NAMALWA (cell line): ENCODE results near the gene SLC31A2.
"Not testable (repeated sequence)": the region's sequence is repeated elsewhere in the genome, so short reads cannot be mapped to it uniquely, and the experiment has no call there.

Experiments used
- DNase-seq: peaks from one replicate; pipeline ENCODE4 v3.0.0-alpha.2; 2015; ENCODE audit warnings: low spot score

Gene SLC31A2

DNA sequence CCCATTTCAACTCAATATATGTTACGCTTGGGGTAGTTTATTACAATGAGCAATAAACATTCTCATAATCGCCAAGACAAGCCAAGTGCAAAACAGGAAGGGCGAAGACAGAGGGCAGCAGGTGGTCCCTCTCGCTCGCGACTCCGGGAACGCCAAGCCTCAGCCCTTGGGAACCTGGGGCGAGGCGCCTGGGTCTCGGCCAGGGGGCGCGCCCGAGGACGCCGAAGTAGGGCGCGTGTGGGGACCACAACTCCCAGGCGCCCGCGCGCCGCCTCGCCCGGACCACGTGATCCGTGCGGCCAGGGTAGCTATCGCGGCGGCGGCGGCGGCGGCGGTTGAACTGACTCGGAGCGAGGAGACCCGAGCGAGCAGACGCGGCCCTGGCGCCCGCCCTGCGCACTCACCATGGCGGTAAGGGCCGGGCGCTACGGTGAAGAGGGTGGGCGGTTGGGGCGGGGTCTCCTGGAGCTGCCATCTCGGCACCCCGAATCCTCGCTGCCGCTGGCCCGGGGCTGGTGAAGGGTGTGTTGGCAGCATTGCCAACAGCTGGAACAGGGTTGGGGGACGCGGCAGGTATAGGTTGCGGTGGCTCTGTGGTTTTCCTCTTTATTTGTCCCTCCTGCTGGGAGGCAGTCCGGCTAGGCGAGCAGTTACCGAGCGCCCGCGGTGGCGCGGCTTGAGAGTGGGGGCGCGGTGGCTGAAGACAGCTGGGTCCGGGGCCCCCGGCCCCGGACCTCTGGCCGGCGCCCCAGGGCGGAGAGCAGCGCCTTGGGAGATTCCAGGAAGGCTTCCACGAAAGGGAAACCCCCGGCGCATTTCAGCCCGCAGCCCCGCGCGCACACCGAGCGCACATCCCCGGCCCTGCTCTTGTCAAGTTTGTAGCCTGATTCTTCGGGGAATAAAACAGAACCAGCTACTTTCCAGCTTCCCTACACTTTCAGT, at the start of gene SLC31A2:
TSS of gene SLC31A2 (plus strand) at position 338 of the 942 bp plus-strand sequence. CDS start at position 406, 68 bp downstream.
- DNase-seq: peak; percentile 91

DNA sequence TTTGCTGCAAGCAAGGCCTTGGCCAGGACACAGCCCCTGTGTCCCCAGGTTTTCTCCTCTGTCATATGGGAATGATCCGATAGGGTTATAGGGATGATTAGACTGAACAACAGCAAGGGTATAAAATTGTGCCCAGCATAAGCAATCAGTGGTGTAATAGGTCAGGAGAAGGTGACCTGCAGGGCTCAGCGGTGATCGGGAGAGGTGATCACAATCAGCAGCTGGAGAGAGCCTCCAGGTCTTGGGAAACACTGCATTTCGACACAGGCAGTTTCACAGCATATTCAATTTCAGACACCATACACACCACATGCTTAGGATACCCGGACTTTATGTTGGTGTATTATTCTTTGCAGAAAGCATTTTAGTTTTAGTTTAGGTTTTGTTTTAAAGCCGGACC, 45.5 kb upstream of the SLC31A2 start:
- DNase-seq: not testable (repeated sequence)

DNA sequence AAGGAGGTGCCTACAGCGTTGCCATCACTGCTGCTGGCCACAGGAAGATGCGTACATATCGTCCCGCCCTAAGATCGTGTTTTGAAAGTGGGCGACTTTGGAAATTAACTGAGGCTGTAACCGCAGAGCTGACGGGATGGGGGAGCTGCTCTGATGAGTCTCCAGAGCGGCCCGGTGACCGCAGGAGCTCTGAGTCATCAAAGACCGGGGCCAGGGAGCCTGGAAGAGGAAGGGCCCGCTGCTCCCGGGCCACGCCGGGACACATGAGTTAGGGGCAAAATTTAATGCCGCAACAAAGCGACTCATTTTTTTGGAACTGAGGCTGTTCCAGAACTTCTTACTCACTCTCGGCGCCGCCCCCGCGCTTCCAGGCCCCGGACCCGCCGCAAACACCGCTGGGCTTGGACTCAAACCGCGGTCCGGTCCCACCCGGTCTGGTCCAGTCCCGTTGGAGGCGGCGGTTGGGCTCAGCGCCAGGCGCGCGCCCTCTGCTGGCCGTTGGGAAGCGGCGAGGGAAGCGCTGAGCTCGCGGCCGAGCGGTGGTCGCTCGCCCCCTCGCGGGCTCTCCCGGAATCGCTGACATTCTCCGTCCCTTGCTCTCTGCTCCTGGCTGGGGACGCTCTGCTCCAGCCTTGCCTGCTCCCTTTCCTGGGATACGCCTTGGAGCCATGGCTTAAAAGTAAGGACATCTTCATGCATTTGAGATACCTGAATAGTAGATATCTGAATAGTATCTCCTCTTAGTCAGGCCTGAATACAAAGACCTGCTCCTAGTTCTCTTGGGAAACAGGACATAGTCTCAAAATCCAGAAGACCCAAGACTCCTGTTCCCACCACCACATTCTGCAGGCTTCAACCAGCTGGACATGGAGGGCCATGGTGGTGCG, 39.5 kb upstream of the SLC31A2 start:
- DNase-seq: peak; percentile 29

- peak; percentile 30 for DNase-seq
Measured at GRCh38 chr9:113112706-113113510, 37.9 kb upstream of the SLC31A2 start.

DNA sequence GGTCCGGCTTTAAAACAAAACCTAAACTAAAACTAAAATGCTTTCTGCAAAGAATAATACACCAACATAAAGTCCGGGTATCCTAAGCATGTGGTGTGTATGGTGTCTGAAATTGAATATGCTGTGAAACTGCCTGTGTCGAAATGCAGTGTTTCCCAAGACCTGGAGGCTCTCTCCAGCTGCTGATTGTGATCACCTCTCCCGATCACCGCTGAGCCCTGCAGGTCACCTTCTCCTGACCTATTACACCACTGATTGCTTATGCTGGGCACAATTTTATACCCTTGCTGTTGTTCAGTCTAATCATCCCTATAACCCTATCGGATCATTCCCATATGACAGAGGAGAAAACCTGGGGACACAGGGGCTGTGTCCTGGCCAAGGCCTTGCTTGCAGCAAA, 32.0 kb upstream of the SLC31A2 start:
- not testable (repeated sequence) for DNase-seq

DNA sequence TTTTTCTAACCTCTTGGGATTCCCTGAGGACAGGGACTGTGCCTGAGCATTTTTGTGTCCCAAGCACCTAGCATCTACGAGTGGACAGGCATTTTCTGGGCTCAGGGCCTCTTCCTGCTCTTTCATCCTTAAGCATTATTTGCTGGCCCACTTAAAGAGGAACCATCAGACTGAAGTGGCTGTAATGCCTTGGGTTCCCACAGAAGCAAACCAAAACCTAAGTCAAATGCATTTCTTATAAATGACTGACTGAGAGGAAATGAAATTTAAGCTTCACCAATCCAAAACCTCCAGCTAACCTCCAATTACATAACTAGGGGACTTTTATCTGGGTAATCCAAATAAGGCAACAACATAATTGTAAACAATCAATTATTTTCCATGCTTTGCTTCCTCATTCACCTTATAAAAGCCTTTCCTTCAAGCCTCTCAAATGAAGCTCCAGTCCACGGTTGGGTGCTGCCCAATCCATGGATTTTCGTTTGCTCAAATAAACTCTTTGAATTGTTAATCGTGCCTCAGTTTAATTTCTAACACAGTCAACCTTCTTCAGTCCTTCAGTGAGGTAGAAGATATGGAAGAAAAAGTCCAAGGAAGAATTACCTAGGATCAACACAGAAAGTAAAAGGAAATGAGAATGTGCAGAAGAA, 25.3 kb upstream of the SLC31A2 start:
- DNase-seq: no peak

GRCh38 chr9:113129466-113129865, 21.3 kb upstream of the SLC31A2 start:
- DNase-seq: no peak

DNA sequence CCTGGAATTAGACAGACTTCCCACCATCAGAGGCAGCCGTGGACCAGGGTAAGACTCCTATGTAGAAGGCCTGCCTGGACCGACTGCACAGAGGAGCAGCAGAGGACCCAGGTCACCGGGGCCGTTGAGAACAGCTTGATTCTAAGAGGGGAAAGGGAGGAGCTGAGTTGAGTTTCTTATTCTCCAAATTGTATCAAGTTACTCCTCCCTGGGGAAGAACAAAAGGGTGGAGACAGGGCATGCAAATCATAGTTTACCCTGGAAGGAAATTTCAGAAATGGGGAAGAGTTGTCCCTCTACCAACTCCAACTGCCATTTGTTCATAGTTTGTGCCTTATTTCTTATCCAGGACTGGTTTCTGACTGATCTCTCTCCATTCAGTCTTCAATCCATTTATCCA, 20.9 kb upstream of the SLC31A2 start:
- DNase-seq: no peak

GRCh38 chr9:113131689-113132151, 19.1 kb upstream of the SLC31A2 start:
- DNase-seq: peak; percentile 30

DNA sequence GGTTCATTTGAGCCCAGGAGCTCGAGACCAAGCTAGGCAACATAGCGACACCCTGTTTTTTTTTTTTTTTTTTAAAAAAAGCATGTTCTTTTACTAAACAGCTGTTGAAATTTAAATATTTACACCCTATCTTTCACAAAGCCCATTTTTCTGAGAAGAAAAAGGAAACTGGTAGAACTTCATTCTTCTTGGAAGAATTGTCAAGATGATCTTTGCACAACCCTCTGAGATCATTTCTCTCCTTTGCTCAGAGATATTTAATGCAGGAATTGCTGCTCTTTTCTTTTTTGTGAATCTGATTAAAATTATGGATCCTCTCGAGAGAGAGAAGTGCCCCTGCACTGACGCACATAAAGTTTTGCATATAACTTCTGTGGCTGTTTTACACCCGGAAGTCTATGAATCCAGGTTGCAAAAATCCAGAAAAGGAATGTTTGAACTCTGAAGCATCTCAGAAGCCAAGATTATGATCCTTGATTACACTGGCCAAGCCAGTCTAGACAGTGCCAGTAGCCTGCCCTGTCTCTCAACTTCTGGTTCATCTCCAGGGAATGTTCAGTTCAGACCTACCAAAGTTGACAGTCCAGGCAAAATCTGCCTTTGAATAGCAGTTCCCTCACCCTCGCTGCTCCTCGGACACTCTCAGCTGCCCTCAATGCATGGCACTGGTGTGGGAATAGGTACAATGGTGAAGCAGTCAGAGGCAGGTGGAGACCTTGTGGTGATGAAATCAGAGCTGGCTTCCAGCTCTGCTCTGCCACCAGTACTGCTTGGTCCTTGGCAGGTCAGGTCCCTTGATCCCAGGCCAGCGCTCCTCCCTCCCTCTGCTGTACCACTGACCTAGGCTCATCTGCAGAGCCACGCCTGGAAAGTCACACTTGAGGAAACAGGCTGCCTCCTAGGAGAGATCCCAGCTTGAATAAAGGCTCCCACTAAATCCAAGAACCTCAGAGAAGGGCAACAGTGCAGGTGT, 13.3 kb upstream of the SLC31A2 start:
- no peak for DNase-seq

- DNase-seq: no peak
Measured at GRCh38 chr9:113138760-113139159, 12.0 kb upstream of the SLC31A2 start.

- DNase-seq: no peak
Measured at GRCh38 chr9:113139225-113139829, 11.5 kb upstream of the SLC31A2 start.

DNA sequence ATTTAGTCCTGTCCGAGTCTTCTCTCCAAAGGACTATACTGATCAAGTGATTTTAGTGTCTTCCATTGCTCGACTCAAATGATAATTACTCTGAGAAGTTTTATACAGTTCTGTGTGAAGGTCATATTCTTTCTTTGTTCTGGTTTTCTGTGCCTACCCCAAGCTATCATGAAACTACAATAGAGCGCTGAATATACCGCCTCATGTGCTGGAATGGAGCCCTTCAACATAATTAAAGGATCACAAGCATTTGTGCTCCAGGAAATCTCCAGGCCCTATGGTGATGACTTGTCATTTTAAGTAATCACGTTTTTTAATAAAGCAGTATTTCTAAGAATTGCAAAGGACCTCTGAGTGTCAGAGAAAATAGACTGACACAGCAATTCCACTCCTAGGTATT, 10.9 kb upstream of the SLC31A2 start:
- no peak for DNase-seq

GRCh38 chr9:113140896-113141295, 9.9 kb upstream of the SLC31A2 start:
- not testable (repeated sequence) for DNase-seq

DNA sequence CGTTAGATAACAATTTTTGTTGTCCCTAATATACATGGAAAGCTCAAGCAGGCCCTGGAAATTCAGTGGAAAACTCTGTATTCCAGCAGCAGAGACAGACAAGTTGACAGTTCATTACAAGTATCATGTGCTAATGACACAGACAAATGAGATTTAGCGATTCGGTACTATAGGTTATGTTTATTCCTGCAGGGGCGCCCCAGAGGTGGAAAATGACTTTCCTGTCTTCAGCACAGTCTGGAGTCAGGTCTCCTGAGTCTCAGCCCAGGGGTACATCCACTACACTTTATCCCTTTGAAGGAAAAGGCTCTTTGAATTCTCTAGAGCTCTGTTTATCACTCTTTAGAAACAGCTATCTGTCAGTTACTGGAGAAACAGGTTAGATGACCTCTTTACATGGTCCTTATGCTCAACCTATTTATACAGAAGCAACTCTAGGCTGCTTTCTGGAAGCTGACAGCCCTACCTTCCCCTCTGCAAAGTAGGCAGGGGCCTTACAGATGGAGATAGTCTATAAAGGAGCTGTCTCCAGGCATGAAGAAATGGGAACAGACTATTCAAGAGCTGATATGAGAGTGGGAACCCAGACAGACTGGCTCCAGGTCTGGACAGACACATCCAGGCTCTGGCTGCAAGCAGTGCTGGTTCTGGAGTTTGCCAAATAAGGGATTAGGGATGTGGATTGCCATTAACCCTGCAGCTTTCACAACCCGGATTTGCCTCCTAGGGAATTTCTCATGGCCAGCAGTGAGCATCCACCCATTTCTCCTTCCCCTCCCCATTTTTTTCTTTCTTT, 7.2 kb upstream of the SLC31A2 start:
- DNase-seq: no peak

GRCh38 chr9:113148372-113148705, 2.5 kb upstream of the SLC31A2 start:
- DNase-seq: no peak

- no peak for DNase-seq
Measured at GRCh38 chr9:113148781-113149510, 1.9 kb upstream of the SLC31A2 start.

GRCh38 chr9:113149561-113149960, 1.2 kb upstream of the SLC31A2 start:
- not testable (repeated sequence) for DNase-seq
